Fibroblast of lung (primary cell): ENCODE data around the gene RAD18. TPM values are rescaled to one million over a fixed set of nuclear protein-coding genes. Genes with fewer than 3 reads are reported as not detected.

Experiments
- DNase-seq, 2 donors: peaks; one replicate each; pipeline versions ENCODE4 v3.0.0 to v3.0.0-alpha.2; 2010; ENCODE audit warnings: low read depth in 2 of 2
- H2AFZ ChIP-seq: 2 replicates; pipeline ENCODE4 v1.5.1; 2012; ENCODE audit warnings: low read length, control low read depth, inconsistent platforms
- H3K27ac ChIP-seq: 2 replicates; pipeline ENCODE4 v1.5.1; 2011; ENCODE audit warnings: low read length, control low read depth; ENCODE audit not compliant: insufficient read depth
- H3K27me3 ChIP-seq: 2 replicates; pipeline ENCODE4 v1.5.1; 2011; ENCODE audit warnings: mild to moderate bottlenecking, low read length; ENCODE audit not compliant: control insufficient read depth, insufficient read depth
- H3K36me3 ChIP-seq: 2 replicates; pipeline ENCODE4 v1.5.1; 2011; ENCODE audit warnings: low read length; ENCODE audit not compliant: control insufficient read depth, insufficient read depth
- H3K4me1 ChIP-seq: 2 replicates; pipeline ENCODE4 v1.5.1; 2011; ENCODE audit warnings: low read length; ENCODE audit not compliant: control insufficient read depth, insufficient read depth; ENCODE audit errors: extremely low read depth
- H3K4me2 ChIP-seq: 2 replicates; pipeline ENCODE4 v1.5.1; 2011; ENCODE audit warnings: low read length, control low read depth; ENCODE audit not compliant: insufficient read depth; ENCODE audit errors: extremely low read depth
- H3K4me3 ChIP-seq, 4 experiments: fragments of 200-600 bp in 1 of 4; sonication (generic) in 1 of 4; replicated peaks in 1 of 4; 2 replicates each; pipeline ENCODE4 v1.5.1; 2011 to 2016; ENCODE audit warnings: low read length in 4 of 4, low read depth in 3 of 4, mild to moderate bottlenecking in 3 of 4, control low read depth in 2 of 4, inconsistent platforms in 1 of 4, mixed read lengths in 1 of 4; ENCODE audit not compliant: insufficient read depth in 1 of 4; ENCODE audit errors: control extremely low read depth in 1 of 4
- H3K79me2 ChIP-seq: 2 replicates; pipeline ENCODE4 v1.5.1; 2012; ENCODE audit warnings: mild to moderate bottlenecking, low read length, inconsistent platforms; ENCODE audit not compliant: control insufficient read depth, insufficient read depth
- H3K9ac ChIP-seq: 2 replicates; pipeline ENCODE4 v1.5.1; 2011; ENCODE audit warnings: mild to moderate bottlenecking, low read length, control low read depth; ENCODE audit not compliant: insufficient read depth
- H3K9me3 ChIP-seq: 2 replicates; pipeline ENCODE4 v1.5.1; 2012; ENCODE audit warnings: low read depth, low read length; ENCODE audit not compliant: control insufficient read depth, insufficient read depth
- H4K20me1 ChIP-seq: 2 replicates; pipeline ENCODE4 v1.5.1; 2011; ENCODE audit warnings: low read length; ENCODE audit not compliant: control insufficient read depth, insufficient read depth; ENCODE audit errors: extremely low read depth
- CTCF ChIP-seq, 2 donors: IDR thresholded peaks in 1 of 2; conservative IDR thresholded peaks in 1 of 2; 1 replicate in 1 of 2; 2 replicates in 1 of 2; pipeline ENCODE4 v1.5.1; 2011 to 2012; ENCODE audit warnings: low read length in 2 of 2, control low read depth in 1 of 2, inconsistent platforms in 1 of 2, low read depth in 1 of 2, mild to moderate bottlenecking in 1 of 2
- EZH2 ChIP-seq: IDR thresholded peaks from 2 replicates; pipeline ENCODE4 v1.5.1; 2012; ENCODE audit warnings: low read length, control low read depth, mild to moderate bottlenecking; ENCODE audit errors: missing control alignments
- polyA plus RNA-seq, 2 donors: library from polyadenylated mRNA; depleted of rRNA in 1 of 2; stranded (reverse) in 1 of 2; unstranded in 1 of 2; fragments of >200 nt; gene quantifications; 2 replicates each; pipeline ENCODE4 v1.2.1, GENCODE V29; 2011 to 2012; ENCODE audit warnings: missing spikeins in 1 of 2
- total RNA-seq: library from RNA; depleted of rRNA; stranded (reverse); fragments of >200 nt; gene quantifications from 2 replicates; pipeline ENCODE4 v1.2.1, GENCODE V29; 2014

Gene RAD18
- total and polyA plus RNA-seq, 2 donors (not counting 1 experiment from before 2014, with no cell fraction given): 6.1 to 9.9 TPM

GRCh38 chr3:8987226-8987625 is 24.0 kb upstream of the RAD18 start:
- no peak for DNase-seq
- Histone ChIP-seq H3K9me3 (no peaks in the 10 kb centered on the region), H3K27ac (no peak overlapping the region), H3K79me2 (no peaks in the 10 kb centered on the region), H2AFZ (no peak overlapping the region), H3K4me2 (no peak overlapping the region), H3K9ac (no peak overlapping the region), H4K20me1 (no peaks in the 10 kb centered on the region), H3K4me1 (no peaks in the 10 kb centered on the region), H3K27me3 (no peaks in the 10 kb centered on the region), H3K36me3 (no peaks in the 10 kb centered on the region), H3K4me3 (no peak overlapping the region)
- TF ChIP-seq EZH2 (no peak), CTCF (conservative IDR thresholded peaks at IDR 0.05 in 1 of 2, IDR thresholded peaks at IDR 0.05 in 1 of 2; ENCODE audit: low read depth in 1 of 2, low read length in 2 of 2) (no peak)

- Histone ChIP-seq H3K9me3 (no peaks in the 10 kb centered on the region), H3K9ac (no peak overlapping the region), H3K27ac (no peak overlapping the region), H2AFZ (no peak overlapping the region), H4K20me1 (no peaks in the 10 kb centered on the region), H3K27me3 (no peaks in the 10 kb centered on the region), H3K4me1 (no peaks in the 10 kb centered on the region), H3K4me2 (no peak overlapping the region), H3K79me2 (no peaks in the 10 kb centered on the region), H3K36me3 (no peaks in the 10 kb centered on the region), H3K4me3 (no peak overlapping the region)
- TF ChIP-seq EZH2 (no peak), CTCF (conservative IDR thresholded peaks at IDR 0.05 in 1 of 2, IDR thresholded peaks at IDR 0.05 in 1 of 2; ENCODE audit: low read depth in 1 of 2, low read length in 2 of 2) (no peak)
- no peak for DNase-seq
Measured at GRCh38 chr3:8986741-8987140, 23.5 kb upstream of the RAD18 start.

GRCh38 chr3:8985876-8986275 is 22.6 kb upstream of the RAD18 start:
- Histone ChIP-seq H3K27me3 (no peaks in the 10 kb centered on the region), H3K4me2 (no peak overlapping the region), H2AFZ (no peak overlapping the region), H3K27ac (no peak overlapping the region), H3K9ac (no peak overlapping the region), H4K20me1 (no peaks in the 10 kb centered on the region), H3K4me1 (no peaks in the 10 kb centered on the region), H3K36me3 (no peaks in the 10 kb centered on the region), H3K9me3 (no peaks in the 10 kb centered on the region), H3K79me2 (no peaks in the 10 kb centered on the region), H3K4me3 (no peak overlapping the region)
- no peak for TF ChIP-seq EZH2
- no peak for TF ChIP-seq CTCF (conservative IDR thresholded peaks at IDR 0.05 in 1 of 2, IDR thresholded peaks at IDR 0.05 in 1 of 2; ENCODE audit: low read depth in 1 of 2, low read length in 2 of 2)
- DNase-seq: no peak
